Lower leg skin (tissue), 4 donors: ENCODE measurements around the gene FARS2. TPM values are rescaled to one million over a fixed set of nuclear protein-coding genes. Genes with fewer than 3 reads are reported as not detected.

Experiments used
- DNase-seq, 2 donors: peaks; one replicate each; pipeline ENCODE4 v3.0.0-alpha.2; 2019; ENCODE audit warnings: low spot score in 2 of 2
- H3K4me3 ChIP-seq: fragments of 200-600 bp; sonication (generic); 2 replicates; pipeline ENCODE4 v1.5.1; 2017; ENCODE audit warnings: mild to moderate bottlenecking, low read depth; ENCODE audit not compliant: poor library complexity, severe bottlenecking
- CTCF ChIP-seq, 3 donors: fragments of 450-650 bp; IDR thresholded peaks; one replicate each; pipeline ENCODE4 v1.5.1; 2016; ENCODE audit warnings: antibody characterized with exemption in 3 of 3, mild to moderate bottlenecking in 3 of 3, moderate library complexity in 2 of 3
- POLR2A ChIP-seq, 2 donors: fragments of 450-650 bp; IDR thresholded peaks; one replicate each; pipeline ENCODE4 v1.6.1; 2016 to 2017; ENCODE audit warnings: antibody characterized with exemption in 2 of 2, mild to moderate bottlenecking in 1 of 2, moderate library complexity in 1 of 2
- WGBS, 2 donors: methylation state at CpG; one replicate each; pipeline ENCODE4 v1.1.5; 2018; 5-methylcytosine and 5-hydroxymethylcytosine counted together
- intact Hi-C: fragments of 100-400 bp; cut with DNase I; formaldehyde crosslinking; loops from one replicate; pipeline ENCODE4 v1.15.0; 2023; ENCODE audit warnings: low total_unique reads
- total RNA-seq, 4 donors: library from RNA; depleted of rRNA; stranded (reverse); fragments of >200 nt; gene quantifications; one replicate each; pipeline ENCODE4 v1.1.0, GENCODE V29; 2016

Gene FARS2
- total RNA-seq, 4 donors from 2014 or later: 7.0 to 14.7 (median 11.1) TPM

- TF ChIP-seq POLR2A (IDR thresholded peaks at IDR 0.05) (no peak), CTCF (IDR thresholded peaks at IDR 0.05) (no peak)
- H3K4me3 ChIP-seq: no peak overlapping the region
- WGBS, 2 donors: 96 to 98% methylated on average over 7 of the region's 7 CpGs
- no peak for DNase-seq
- intact Hi-C loops: no loop called here
These were observed 470.1 kb downstream of the FARS2 start for GRCh38 chr6:5731435-5731834.

- H3K4me3 ChIP-seq: no peak overlapping the region
- no peak for DNase-seq
- 83 to 89% methylated on average over 6 of the region's 6 CpGs for WGBS, 2 donors
- intact Hi-C loops: no loop called here
- TF ChIP-seq CTCF (IDR thresholded peaks at IDR 0.05): no peak
- TF ChIP-seq POLR2A (IDR thresholded peaks at IDR 0.05): no peak
These were observed 471.2 kb downstream of the FARS2 start for GRCh38 chr6:5732496-5732895.

DNA sequence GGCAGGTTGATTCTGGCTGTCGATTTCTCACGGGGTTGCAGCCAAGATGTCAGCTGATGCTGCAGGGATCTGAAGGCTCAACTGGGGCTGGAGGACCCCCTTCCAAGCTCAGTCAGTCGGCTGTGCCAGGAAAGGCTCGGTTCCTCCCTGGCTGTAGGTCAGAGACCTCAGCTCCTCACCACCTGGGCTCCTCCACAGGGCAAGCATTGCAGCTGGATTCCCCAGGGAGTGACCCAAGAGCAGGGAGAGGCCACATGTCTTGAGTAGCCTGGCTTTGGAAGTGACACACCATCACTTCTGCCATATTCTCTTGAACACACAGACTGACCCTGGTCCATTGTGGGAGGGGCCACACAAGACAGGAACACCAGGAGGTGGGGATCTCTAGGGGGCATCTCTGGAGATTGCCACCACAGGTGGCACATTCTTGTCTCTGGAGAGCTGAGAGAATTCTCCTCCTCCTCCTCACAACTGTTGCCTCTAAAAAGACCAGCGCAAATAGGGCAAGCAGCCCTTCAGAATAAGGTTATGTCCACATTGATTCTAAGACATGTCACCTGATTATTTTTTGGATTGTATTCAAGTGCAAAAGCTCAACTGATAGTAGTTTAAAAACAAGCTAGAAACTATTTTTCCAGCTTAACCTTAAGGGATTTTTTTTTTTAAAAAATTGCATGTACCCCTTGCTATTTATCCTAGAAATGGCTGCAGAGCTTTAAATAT lies 474.9 kb downstream of the FARS2 start:
- intact Hi-C loops: no loop called here
- no peak for DNase-seq
- 72 to 90% methylated on average over 5 of the region's 5 CpGs for WGBS, 2 donors
- H3K4me3 ChIP-seq: no peak overlapping the region
- TF ChIP-seq CTCF (IDR thresholded peaks at IDR 0.05) (no peak), POLR2A (IDR thresholded peaks at IDR 0.05) (no peak)

DNA sequence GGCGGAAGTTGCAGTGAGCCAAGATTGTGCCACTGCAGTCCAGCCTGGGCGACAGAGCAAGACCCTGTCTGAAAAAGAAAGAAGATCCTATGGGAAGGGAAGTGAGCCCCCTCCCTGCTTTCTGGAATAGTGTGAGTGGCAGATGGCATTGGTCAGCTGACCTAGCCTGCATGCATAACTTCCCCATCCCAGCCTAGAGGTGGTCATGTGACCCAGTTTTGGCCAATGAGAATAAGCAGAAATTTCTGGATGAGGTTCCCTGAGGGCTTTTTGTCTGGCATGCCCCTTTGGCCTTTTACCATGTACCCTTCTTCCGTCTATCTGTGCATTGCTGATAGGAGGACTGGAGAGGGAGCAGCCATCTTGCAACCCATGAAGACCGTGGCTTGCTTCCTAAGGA lies 476.1 kb downstream of the FARS2 start:
- DNase-seq: no peak
- no peak for TF ChIP-seq POLR2A (IDR thresholded peaks at IDR 0.05)
- TF ChIP-seq CTCF (IDR thresholded peaks at IDR 0.05): no peak
- intact Hi-C loops: no loop called here
- no peak overlapping the region for H3K4me3 ChIP-seq
- WGBS, 2 donors: 85 to 99% methylated on average over 4 of the region's 4 CpGs

DNA sequence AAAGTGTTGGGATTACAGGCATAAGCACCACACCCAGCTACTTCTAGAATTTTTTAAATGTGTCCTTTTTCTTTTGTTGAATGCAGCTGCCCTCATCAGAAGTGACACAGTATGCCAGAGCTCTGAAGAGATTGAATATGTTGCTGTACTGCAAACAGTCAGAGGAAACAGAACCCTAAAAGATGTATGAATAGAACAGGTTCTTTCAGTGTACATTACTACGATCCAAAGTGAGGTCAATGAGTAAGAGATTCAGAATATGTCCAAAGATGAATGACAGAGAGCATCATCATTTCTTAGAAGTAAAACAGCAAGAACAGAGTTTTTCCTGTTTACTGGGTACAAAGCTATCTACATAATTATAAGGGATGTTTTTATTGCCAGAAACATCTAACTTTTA lies 476.9 kb downstream of the FARS2 start:
- no peak for TF ChIP-seq CTCF (IDR thresholded peaks at IDR 0.05)
- no peak for TF ChIP-seq POLR2A (IDR thresholded peaks at IDR 0.05)
- no peak overlapping the region for H3K4me3 ChIP-seq
- intact Hi-C loops: no loop called here
- DNase-seq: no peak
- 80 to 86% methylated on average over 1 of the region's 1 CpG for WGBS, 2 donors

GRCh38 chr6:5744497-5744896 lies 483.2 kb downstream of the FARS2 start:
- intact Hi-C loops: no loop called here
- H3K4me3 ChIP-seq: no peak overlapping the region
- DNase-seq: peak in 1 of 2 donors; percentile 53
- 67 to 80% methylated on average over 5 of the region's 5 CpGs for WGBS, 2 donors
- TF ChIP-seq CTCF (IDR thresholded peaks at IDR 0.05): no peak
- TF ChIP-seq POLR2A (IDR thresholded peaks at IDR 0.05): no peak
